H1 (cell line): ENCODE results near the gene MSANTD2. TPM values are rescaled to one million over a fixed set of nuclear protein-coding genes. Genes with fewer than 3 reads are reported as not detected.

ENCODE experiments used
- BACH1 ChIP-seq: IDR thresholded peaks from 2 replicates; pipeline ENCODE4 v1.6.1; 2012; ENCODE audit warnings: low read length, improper control_type of control experiment
- CBX8 ChIP-seq: fragments of 300-800, 300-1000 bp; sonication (generic); IDR thresholded peaks from 2 replicates; pipeline ENCODE4 v1.7.1; 2016; ENCODE audit warnings: low read depth, low read length, borderline replicate concordance
- E2F6 ChIP-seq: IDR thresholded peaks from 2 replicates; pipeline ENCODE4 v1.6.1; 2012; ENCODE audit warnings: inconsistent platforms
- RAD21 ChIP-seq, 2 experiments: IDR thresholded peaks in 1 of 2; conservative IDR thresholded peaks in 1 of 2; 2 replicates each; pipeline ENCODE4 v1.6.1; 2011; ENCODE audit warnings: low read depth in 2 of 2, low read length in 2 of 2, improper control_type of control experiment in 1 of 2, inconsistent platforms in 1 of 2, mild to moderate bottlenecking in 1 of 2, moderate library complexity in 1 of 2
- RXRA ChIP-seq: IDR thresholded peaks from 2 replicates; pipeline ENCODE4 v1.6.1; 2011; ENCODE audit warnings: low read depth, mild to moderate bottlenecking, low read length, moderate library complexity; ENCODE audit not compliant: insufficient read depth
- SRF ChIP-seq: IDR thresholded peaks from 2 replicates; pipeline ENCODE4 v1.6.1; 2011; ENCODE audit warnings: mild to moderate bottlenecking, low read depth, low read length, moderate library complexity
- TEAD4 ChIP-seq: IDR thresholded peaks from 2 replicates; pipeline ENCODE4 v1.6.1; 2012; ENCODE audit warnings: low read depth, low read length, inconsistent platforms, mixed read lengths
- polyA plus RNA-seq, 7 experiments: library from polyadenylated mRNA; depleted of rRNA in 3 of 7; stranded (reverse) in 5 of 7; unstranded in 2 of 7; fragments of >200 nt in 5 of 7; fragments of 200-250 nt in 2 of 7; gene quantifications; 1 replicate in 5 of 7; 2 replicates in 1 of 7; 4 replicates in 1 of 7; pipeline versions ENCODE4 v1.2.1 to v1.2.3, GENCODE V29; 2011 to 2013; ENCODE audit warnings: missing spikeins in 2 of 7, mixed read lengths in 2 of 7
- total RNA-seq: library from RNA; stranded (reverse); fragmentation: NEBNext Ultra II Directional; extraction: Animal tissue kit (Norgen Biotek cat#: 25700); gene quantifications from 2 replicates; pipeline ENCODE4 v1.2.1, GENCODE V29; 2021
- TF ChIP-seq, protein P1 (sequence below): IDR thresholded peaks from 2 replicates; pipeline ENCODE4 v1.6.1; 2012; ENCODE audit warnings: inconsistent platforms

Gene MSANTD2
- total and polyA plus RNA-seq, 2 of the 8 experiments (the other 6 are each of a cell fraction or from before 2014, with no cell fraction given): 8.2 to 15.9 TPM

DNA sequence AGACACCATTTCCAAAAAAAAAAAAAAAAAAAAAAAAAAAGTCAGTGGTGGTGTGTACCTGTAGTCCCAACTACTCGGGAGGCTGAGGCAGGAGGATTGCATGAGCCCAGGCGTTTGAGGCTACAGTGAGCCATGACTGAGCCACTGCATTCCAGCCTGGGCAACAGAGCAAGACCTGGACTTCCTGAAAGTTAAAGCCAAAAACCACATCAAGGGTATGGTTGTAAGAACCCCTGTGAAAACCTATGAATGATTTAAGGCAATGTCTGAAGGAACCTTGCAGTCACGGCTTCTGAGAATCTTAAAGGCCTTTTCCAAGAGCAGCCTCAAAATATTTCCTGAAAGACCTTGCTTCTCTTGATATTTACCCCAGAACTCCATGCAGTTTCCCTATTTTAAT is 30.5 kb upstream of the MSANTD2 start (continued):
- TF ChIP-seq BACH1 (no peak), TEAD4 (no peak), RXRA (no peak), E2F6 (no peak), SRF (no peak), RAD21 (IDR thresholded peaks at IDR 0.05 in 1 of 2, conservative IDR thresholded peaks at IDR 0.05 in 1 of 2; ENCODE audit: low read depth in 2 of 2, low read length in 2 of 2) (no peak), CBX8 (no peak)
- TF ChIP-seq, protein P1, sequence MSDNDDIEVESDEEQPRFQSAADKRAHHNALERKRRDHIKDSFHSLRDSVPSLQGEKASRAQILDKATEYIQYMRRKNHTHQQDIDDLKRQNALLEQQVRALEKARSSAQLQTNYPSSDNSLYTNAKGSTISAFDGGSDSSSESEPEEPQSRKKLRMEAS: no peak
- TF ChIP-seq, all 59 proteins: peak for 0
